ENCODE measurements around the gene SLC35E1.
"Not testable (repeated sequence)": the region's sequence is repeated elsewhere in the genome, so short reads cannot be mapped to it uniquely, and the experiment has no call there.

Gene SLC35E1

DNA sequence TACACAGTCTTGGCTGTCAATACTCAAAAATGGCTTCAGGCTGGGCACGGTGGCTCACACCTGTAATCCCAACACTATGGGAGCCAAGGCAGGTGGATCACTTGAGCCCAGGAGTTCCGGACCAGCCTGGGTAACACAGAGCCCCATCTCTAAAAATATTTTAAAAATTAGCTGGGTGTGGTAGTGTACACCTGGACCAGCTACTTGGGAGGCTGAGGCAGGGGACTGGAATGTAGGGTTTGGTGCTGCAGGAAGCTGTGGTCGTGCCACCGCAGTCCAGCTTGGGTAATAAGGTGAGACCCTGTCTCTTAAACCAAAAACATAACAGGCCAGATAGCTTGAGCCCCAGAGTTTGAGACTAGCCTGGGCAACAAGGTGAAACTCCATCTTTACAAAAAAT is 23.3 kb downstream of the SLC35E1 start:
- H3K4me3 ChIP-seq (ENCODE audit: low read depth, low read length): no peak overlapping the region
- TF ChIP-seq, protein P1, sequence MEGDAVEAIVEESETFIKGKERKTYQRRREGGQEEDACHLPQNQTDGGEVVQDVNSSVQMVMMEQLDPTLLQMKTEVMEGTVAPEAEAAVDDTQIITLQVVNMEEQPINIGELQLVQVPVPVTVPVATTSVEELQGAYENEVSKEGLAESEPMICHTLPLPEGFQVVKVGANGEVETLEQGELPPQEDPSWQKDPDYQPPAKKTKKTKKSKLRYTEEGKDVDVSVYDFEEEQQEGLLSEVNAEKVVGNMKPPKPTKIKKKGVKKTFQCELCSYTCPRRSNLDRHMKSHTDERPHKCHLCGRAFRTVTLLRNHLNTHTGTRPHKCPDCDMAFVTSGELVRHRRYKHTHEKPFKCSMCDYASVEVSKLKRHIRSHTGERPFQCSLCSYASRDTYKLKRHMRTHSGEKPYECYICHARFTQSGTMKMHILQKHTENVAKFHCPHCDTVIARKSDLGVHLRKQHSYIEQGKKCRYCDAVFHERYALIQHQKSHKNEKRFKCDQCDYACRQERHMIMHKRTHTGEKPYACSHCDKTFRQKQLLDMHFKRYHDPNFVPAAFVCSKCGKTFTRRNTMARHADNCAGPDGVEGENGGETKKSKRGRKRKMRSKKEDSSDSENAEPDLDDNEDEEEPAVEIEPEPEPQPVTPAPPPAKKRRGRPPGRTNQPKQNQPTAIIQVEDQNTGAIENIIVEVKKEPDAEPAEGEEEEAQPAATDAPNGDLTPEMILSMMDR (IDR thresholded peaks at IDR 0.05; ENCODE audit: low read depth, low read length, missing control alignments): no peak
- no peak for DNase-seq (ENCODE audit: low read depth)

DNA sequence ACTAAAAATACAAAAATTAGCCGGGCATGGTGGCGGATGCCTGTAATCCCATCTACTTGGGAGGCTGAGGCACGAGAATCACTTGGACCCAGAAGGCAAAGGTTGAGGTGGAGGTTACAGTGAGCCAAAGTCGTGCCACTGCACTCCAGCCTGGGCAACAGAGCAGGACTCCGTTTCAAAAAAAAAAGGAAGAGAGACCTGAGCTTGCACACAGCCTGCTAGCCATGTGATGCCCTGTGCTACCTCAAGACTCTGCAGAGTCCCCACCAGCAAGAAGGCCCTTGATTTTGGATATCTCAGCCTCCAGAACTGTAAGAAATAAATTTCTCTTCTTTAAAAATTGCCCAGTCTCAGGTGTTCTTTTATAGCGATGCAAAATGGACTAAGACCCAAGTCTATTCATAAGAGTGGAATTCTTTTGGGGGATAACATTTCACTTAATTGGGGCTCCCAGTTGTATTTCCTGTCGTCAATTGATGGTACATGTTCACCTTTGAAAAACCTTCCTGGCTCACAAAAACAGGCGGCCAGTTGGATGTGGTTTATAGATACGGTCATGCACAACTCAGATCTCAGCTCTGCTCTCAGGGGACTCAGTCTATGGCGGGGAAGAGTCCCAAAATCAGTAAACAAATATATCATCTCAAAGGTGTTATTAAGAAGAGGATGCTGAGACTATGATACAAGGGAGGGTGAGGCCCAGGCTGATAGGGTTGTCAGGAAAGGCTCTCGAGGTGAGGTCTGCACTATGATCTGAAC is 27.6 kb downstream of the SLC35E1 start:
- TF ChIP-seq, protein P1 (IDR thresholded peaks at IDR 0.05; ENCODE audit: low read depth, low read length, missing control alignments): no peak
- DNase-seq (ENCODE audit: low read depth): no peak
- no peak overlapping the region; the same call in 1 of the 2 replicates for H3K4me3 ChIP-seq (ENCODE audit: low read depth, low read length)

DNA sequence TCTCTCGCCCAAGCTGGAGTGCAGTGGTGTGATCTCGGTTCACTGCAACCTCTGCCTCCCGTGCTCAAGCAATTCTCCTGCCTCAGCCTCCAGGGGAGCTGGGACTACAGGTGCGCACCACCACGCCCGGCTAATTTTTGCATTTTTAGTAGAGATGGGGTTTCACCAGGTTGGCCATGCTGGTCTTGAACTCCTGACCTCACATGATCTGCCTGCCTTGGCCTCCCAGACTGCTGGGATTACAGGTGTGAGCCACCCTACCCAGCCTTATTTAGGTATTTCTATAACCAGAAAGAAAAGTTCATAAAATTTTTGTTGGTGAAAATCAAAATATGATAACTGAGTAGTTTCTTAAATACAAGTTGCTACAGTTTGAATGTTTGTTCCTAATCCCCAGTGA is 28.5 kb downstream of the SLC35E1 start:
- peak overlapping the region; percentile 77; the same call in 1 of the 2 replicates for H3K4me3 ChIP-seq (ENCODE audit: low read depth, low read length)
- not testable (repeated sequence) for DNase-seq (ENCODE audit: low read depth)

DNA sequence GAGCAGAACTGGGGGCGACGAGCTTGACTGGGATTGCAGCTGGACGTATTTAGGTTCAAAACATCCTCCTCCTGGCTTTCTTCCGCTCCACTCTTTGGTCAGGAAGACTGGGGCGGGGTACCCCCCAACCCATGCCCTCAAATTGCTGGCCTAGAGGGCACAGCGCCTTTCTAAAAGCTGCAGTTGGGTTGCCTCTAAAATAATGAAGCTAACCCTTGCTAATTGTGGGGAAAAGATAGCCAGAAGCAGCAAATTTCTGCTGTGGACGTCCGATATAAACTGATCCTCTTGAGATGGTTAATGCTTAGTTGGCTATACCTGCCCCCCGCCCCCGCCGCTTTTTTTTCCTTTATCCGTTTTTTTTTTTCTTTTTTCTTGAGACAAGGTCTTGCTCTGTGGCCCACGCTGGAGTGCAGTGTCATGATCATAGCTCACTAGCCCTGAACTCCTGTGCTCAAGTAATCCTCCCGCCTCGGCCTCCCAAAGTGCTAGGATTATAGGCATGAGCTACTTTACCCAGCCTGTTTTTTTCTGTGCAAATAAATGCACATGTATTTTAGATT is 29.2 kb downstream of the SLC35E1 start:
- TF ChIP-seq, protein P1 (IDR thresholded peaks at IDR 0.05; ENCODE audit: low read depth, low read length, missing control alignments): no peak
- DNase-seq (ENCODE audit: low read depth): no peak
- H3K4me3 ChIP-seq (ENCODE audit: low read depth, low read length): peak overlapping the region; percentile 77

DNA sequence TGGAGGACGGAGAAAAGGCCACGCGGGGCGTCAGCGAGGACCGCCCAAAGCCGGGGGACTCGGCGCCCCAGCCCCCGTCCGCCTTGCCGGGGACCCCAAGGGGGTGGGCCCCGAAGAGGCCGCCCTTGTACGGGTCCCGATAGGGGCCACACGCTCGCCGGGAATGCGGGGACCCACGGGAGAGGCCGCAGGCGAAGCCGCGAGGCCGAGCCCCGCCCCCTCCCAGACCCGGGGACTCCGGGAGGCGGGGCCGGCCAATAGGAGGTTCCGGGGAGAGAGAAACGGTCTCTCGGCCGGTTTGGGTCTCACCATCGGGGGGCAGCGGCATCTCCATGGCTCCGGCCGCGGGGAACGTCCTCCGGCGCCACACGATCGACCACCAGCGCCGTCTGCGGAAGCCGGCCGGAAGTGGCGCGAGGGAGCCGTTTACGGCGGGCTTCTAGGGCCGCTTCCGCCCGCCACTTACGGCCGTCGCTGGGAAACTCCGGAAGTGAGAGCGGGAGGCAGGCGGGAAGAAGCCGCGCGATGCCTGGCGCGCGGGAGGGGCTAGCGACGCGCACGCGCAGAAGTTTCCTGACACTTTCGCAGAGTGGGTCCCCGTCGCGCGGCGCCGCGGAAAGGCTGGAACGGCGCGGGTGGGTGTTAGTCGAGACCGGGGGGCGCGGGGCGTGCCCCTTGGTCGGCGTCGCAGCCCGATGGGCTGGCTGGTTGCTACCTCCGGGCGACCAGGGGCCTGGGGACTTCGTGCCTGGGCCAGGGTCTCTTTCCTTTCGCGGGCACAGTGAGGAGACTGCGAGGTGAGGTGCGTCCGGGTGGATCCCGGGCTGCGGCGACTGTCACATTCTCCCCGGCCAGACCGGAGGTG is 29.9 kb downstream of the SLC35E1 start, which contains the start of gene CHERP:
CHERP (minus strand) TSS at position 393 of the 865 bp plus-strand sequence; CDS start at position 334, 59 bp downstream.
- TF ChIP-seq, protein P1 (IDR thresholded peaks at IDR 0.05; ENCODE audit: low read depth, low read length, missing control alignments): no peak
- H3K4me3 ChIP-seq (ENCODE audit: low read depth, low read length): peak within 1 kb of the TSS; percentile 77

DNA sequence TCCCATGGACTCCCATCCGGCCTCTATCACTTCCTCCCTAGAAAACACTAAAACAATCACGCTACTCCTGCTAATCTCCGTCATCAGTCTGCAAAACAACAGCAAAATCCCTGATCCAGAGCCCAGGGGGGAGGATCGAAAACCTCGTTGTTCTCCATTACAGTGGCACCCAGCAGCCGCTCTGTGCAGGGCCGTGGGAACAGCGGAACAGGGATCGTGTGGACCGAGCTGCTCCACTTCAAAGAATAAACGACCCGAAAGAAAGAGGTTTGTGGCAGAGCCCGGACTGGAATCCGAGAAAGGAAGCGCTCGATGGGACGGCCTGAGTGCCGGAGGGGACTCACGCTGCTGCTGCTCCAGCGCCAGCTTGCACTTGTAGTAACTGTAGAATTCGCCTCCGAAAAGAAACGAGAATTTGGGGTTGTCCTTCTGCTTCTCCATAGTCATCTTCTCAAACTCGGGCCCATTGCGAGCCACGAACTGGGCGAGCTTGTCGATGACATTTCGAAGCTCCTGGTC is 30.6 kb downstream of the SLC35E1 start:
- H3K4me3 ChIP-seq (ENCODE audit: low read depth, low read length): peak overlapping the region; percentile 77
- TF ChIP-seq, protein P1 (IDR thresholded peaks at IDR 0.05; ENCODE audit: low read depth, low read length, missing control alignments): no peak
- no peak for DNase-seq (ENCODE audit: low read depth)

More for the DNA sequence above, 29.9 kb downstream of the SLC35E1 start, which contains the start of gene CHERP:
- peak; percentile 76 for DNase-seq (ENCODE audit: low read depth)

DNA sequence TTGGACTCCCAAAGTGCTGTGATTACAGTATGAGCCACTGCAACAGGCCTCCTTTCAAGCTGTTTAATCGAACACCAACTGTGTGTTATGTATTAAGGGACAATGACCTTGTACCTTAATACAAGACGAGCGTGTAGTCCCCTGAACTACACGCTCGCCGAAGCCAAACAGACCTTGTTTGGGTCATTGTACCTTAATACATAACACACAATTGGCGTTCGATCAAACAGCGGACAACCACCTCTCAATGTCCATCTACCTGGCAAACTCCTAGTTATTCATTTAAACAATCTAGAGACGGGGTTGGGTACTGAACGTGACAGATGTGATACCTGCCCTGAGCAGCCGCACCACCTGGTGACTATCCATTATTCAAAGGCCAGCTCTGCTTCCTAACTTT is 31.3 kb downstream of the SLC35E1 start:
- TF ChIP-seq, protein P1 (IDR thresholded peaks at IDR 0.05; ENCODE audit: low read depth, low read length, missing control alignments): no peak
- peak overlapping the region; percentile 77 for H3K4me3 ChIP-seq (ENCODE audit: low read depth, low read length)
- no peak for DNase-seq (ENCODE audit: low read depth)
